Measurements from ENCODE around the gene BUB1. TPM values are rescaled to one million over a fixed set of nuclear protein-coding genes. Genes with fewer than 3 reads are reported as not detected.
"Not testable (repeated sequence)": the region's sequence is repeated elsewhere in the genome, so short reads cannot be mapped to it uniquely, and the experiment has no call there.

The BUB1 gene
- total RNA-seq = 0.88 TPM

DNA sequence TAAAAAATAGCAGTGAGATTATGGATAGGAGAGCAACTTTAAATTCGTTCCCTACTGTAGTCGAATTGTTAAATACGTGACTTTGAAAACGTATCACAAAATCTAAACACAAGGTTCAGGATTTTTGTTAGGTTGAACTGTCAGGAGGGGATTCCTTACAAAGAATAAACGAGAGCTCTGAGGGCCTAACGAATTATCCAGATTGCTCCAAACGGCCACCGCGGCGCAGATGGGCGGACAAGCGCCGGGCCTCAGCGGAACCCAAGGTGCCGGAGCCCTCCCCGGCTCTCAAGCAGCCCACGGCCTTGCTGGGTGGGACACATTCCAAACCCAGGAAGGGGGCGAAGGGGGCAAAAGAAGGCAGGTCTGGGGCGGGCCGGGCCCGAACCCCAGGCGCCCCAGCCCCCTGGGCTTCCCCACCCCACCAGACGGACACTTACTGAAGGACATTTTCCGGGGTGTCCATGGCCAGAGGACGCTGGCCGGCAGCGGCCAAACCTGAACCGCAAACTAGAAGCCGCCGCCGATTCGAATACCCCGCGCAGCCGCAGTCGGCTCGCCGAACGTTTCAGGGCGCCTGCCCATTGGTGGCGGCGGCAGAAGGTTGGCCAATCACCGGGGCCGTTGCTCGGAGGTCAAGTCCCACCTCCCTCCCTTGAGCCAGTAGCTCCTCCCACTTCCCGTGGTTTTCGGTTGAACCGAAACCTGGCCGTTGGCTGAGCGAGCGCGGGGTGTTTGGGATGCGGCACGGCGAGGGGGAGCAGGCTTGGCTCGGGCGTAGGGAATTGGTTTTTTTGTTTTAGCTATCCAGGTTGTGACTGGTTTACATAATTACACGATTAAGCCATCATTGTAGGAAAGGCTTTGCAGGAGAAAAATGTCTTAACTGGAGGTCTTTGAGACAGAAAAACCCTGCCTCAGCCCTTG is at the start of gene BUB1:
Gene BUB1, minus strand, starts transcription at position 534 of the 927 bp plus-strand sequence. Its CDS starts 68 bp downstream, at position 466.
- ATAC-seq (peak; percentile 100), DNase-seq (ENCODE audit: low spot score) (peak; percentile 98)

- no peak for DNase-seq (ENCODE audit: low spot score)
- ATAC-seq = no peak
Measured at GRCh38 chr2:110726285-110726684, 48.4 kb upstream of the BUB1 start.

GRCh38 chr2:110725859-110726258 is 48.0 kb upstream of the BUB1 start:
- no peak for DNase-seq (ENCODE audit: low spot score)
- ATAC-seq = no peak

DNA sequence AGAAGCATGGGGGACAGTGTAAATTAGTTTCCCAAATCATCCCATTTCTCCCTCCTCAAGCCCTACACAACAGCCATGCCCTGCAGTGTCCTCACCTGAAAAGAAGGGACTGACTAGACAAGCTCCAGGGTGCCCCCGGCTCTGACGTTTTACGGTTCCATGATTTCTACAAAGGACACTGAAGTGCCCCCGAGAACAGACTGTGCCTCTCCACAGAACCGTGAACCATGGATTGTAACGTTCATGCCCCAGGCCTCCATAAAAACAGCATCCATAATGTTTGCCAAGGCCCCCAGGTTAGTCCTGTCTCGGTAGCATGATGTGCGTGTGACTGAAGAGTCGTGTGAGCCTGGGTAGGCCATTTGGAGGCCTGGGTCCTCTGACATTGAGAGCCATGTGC is 47.5 kb upstream of the BUB1 start:
- ATAC-seq (no peak), DNase-seq (ENCODE audit: low spot score) (no peak)

- ATAC-seq = no peak
- no peak for DNase-seq (ENCODE audit: low spot score)
Measured at GRCh38 chr2:110724820-110725219, 47.0 kb upstream of the BUB1 start.

GRCh38 chr2:110720547-110720946 is 42.7 kb upstream of the BUB1 start:
- DNase-seq (ENCODE audit: low spot score) (peak; percentile 93), ATAC-seq (peak; percentile 87)

DNA sequence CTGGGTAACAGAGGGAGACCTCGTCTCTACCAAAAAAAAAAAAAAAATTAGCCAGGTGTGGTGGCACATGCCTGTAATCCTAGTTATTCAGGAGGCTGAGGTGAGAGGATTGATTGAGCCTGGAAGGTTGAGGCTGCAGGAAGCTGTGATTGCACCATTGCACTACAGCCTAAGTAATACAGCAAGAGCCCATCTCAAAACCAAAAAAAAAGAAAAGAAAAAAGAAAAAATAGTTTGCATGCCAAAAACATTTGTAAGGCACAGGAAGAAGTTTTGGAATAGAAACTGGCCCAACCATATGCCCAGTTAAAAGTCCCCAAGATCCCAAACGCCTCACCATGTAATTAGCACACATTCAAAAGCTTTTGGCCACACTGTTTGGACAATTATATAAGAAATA is 41.1 kb upstream of the BUB1 start:
- ATAC-seq = no peak

DNA sequence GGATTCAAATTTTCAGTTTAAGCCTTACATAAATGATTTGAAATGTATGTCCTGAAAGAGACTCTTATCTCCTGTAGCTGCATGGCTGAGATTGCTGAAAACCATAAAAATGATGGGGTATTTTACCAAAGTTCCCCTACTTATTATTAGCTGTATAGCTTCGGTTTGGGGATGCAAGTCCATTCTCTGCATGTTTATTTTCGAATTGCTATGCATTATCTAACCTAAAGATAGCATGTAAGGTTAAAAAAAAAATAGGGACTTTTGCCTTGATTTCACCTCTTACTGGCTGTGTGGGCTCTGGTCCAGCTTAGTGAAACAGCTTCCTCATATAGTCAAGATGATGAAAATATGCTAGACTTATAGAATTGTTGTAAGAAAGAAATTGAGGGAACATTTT is 40.5 kb upstream of the BUB1 start:
- DNase-seq (ENCODE audit: low spot score) = no peak
- no peak for ATAC-seq

More for the DNA sequence above, 41.1 kb upstream of the BUB1 start:
- no peak for DNase-seq (ENCODE audit: low spot score)

GRCh38 chr2:110717734-110718133 is 39.9 kb upstream of the BUB1 start:
- ATAC-seq = peak; percentile 4

GRCh38 chr2:110716959-110717645 is 39.2 kb upstream of the BUB1 start:
- DNase-seq (ENCODE audit: low spot score) (no peak), ATAC-seq (no peak)

More at GRCh38 chr2:110717734-110718133, 39.9 kb upstream of the BUB1 start:
- DNase-seq (ENCODE audit: low spot score) = no peak

DNA sequence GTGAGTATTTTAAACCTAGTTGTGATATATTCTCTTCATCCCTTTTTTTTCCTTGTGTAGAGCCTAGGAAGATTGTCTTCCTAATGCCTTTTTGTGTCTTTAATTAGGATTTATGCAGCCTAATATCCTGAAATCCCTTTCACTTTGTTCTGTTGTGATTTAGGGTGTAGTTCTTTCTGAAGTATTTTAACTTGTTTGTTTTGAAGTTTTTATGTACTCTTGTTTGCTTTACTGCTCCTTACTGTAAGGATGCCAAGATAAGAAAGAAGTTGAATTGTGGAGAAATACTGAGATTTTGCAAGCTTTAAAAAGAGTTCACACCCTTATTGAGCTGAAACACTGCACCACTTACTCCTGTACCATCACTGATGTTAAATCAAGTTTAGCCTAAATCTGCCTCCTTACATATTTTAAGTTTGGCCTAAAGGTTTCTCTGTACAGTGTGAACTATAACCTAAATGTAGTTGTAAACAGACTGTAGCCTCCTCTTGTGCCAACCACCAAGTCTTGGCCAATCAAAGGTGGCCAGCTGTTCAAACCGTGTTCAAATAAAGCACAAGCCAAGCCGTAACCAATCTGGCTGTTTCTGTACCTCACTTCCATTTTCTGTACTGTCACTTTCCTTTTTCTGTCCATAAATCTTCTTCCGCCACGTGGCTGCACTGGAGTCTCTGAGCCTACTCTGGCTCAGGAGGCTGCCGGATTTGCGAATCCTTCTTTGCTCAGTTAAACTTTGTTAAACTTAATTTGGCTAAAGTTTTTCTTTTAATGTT is 36.8 kb upstream of the BUB1 start:
- DNase-seq (ENCODE audit: low spot score) = no peak

DNA sequence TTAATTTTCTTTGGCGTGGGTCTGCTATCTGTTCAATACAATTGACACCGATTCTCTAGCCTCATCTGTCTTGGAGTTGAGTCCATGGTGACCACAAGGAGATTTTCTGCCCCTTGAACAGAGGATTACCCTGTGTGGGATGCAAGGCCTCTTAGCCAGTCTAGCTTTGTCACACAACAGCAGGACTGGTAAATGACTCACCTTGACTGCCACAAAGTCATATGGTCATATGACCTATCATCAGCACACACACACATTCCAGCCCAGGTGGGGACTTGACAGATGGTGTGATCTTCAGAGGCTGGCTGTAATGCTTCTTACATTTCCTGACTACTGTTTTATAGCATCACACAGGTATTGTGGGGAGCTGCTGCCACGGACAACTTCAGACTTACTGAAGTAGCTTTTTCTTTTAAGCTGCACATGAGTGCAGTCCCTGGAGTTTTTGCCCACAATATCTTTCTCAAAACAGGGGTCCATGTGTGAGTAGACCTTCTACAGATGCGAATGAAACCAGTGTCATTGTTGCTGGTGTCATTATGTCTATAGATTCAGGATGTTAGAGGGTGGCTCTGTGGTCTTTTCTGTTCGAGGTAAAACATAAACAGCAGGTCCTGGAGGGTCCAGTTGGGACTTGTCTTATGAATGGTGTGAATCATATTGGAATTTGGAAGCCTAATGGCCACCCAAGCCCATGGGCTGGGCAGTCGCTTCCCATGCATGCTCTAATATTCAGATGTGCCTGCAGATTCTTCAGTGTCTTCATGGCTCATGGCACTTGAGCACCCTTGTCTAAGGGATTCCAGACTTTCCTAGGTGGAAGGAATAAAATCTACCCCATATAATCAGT is 35.9 kb upstream of the BUB1 start:
- no peak for DNase-seq (ENCODE audit: low spot score)
- no peak for ATAC-seq

More for the DNA sequence above, 36.8 kb upstream of the BUB1 start:
- ATAC-seq = peak; percentile 68

GRCh38 chr2:110712737-110713136 is 34.9 kb upstream of the BUB1 start:
- DNase-seq (ENCODE audit: low spot score) = no peak
- ATAC-seq = no peak

DNA sequence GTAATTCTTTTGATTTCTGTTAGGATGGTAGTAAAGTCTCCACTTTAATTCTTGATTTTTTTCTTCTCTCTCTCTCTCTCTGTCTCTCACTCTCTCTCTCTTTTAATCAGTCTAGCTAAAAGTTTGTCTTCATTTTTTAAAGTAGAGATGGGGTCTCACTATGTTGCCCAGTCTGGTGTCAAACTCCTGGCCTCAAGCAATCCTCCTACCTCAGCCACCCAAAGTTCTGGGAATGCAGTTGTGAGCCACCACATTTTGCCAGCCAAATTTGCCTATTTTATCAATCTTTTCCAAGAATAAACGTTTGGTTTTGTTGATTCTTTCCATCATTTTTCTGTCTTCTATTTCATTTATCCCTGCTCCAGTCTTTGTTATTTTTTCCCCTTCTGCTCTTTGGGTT is 30.6 kb upstream of the BUB1 start:
- no peak for DNase-seq (ENCODE audit: low spot score)
- no peak for ATAC-seq

DNA sequence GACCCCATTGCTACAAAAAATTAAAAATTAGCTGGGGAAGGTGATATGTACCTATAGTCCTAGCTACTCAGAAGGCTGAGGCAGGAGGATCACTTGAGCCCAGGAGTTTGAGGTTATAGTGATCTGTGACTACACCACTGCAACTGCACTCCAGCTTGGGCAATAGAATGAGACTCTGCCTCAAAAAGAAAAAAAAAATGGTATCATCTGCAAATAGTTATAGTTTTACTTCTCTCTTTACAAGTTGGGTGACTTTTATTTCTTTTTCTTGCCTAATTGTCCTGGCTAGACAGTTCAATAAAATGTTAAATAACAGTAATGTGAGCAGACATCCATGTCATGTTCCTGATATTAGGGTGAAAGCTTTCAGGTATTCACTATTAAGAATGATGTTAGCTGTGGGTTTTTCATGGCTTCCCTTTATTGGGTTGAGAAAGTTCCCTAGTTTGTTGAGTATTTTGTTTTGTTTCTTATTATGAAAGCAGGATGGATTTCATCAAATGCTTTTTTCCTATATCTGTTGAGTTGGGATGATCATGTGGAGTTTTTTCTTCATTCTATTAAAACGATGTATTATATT is 29.6 kb upstream of the BUB1 start:
- DNase-seq (ENCODE audit: low spot score) (no peak), ATAC-seq (no peak)

GRCh38 chr2:110702514-110703380 is 24.9 kb upstream of the BUB1 start:
- ATAC-seq (no peak), DNase-seq (ENCODE audit: low spot score) (no peak)

GRCh38 chr2:110698253-110698652 is 20.4 kb upstream of the BUB1 start:
- DNase-seq (ENCODE audit: low spot score); ATAC-seq: not testable (repeated sequence)

DNA sequence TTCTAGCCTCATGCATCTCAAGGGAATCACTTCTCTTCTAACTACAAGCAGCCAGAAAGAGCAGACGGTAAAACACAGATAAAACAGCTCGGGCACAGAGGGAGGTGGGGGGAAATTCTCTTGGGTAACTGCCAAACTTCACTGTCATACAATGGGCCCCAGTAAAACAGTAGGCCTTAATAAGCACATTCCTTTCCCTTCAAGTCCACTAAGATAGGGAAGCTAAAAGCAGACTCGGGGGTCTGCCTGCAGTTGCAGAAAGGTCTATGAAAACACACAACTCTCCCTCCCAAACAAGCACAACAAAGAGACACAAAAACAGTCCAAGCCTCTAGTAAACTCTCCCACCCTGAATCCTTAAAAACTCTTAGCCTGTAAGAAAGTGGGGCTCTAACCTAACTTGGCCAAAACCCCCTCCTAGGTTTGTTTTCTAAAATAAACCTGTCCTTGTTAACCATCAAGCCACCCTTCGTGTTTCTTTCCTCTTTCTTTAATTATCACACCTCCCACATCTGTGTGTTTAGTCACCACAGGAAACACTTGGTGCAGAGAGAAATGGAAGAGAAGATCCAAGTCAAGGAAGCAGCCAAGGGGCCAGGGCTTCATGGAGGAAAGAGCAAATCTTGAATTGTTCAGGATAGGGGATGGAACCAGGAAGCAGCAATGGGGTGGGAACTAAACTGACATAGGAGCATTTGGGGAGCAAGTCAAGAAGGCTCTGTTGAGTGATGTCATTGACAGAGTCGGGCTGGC is 17.5 kb upstream of the BUB1 start:
- ATAC-seq; DNase-seq (ENCODE audit: low spot score): not testable (repeated sequence)
